Fibroblast of mammary gland (primary cell): ENCODE results near the gene NR5A1.
A peak's percentile ranks its signal among the peaks of the same experiment; 100 is the strongest.

ENCODE experiments used
- DNase-seq: peaks from one replicate; pipeline ENCODE4 v3.0.0-alpha.2; 2010; ENCODE audit warnings: low read depth
- H3K4me3 ChIP-seq: 2 replicates; pipeline ENCODE4 v1.5.1; 2011; ENCODE audit warnings: low read depth, mild to moderate bottlenecking, low read length, moderate library complexity; ENCODE audit not compliant: control insufficient read depth
- CTCF ChIP-seq: conservative IDR thresholded peaks from 2 replicates; pipeline ENCODE4 v1.5.1; 2011; ENCODE audit warnings: low read depth, low read length, inconsistent platforms; ENCODE audit not compliant: control insufficient read depth, insufficient read depth

Gene NR5A1

DNA sequence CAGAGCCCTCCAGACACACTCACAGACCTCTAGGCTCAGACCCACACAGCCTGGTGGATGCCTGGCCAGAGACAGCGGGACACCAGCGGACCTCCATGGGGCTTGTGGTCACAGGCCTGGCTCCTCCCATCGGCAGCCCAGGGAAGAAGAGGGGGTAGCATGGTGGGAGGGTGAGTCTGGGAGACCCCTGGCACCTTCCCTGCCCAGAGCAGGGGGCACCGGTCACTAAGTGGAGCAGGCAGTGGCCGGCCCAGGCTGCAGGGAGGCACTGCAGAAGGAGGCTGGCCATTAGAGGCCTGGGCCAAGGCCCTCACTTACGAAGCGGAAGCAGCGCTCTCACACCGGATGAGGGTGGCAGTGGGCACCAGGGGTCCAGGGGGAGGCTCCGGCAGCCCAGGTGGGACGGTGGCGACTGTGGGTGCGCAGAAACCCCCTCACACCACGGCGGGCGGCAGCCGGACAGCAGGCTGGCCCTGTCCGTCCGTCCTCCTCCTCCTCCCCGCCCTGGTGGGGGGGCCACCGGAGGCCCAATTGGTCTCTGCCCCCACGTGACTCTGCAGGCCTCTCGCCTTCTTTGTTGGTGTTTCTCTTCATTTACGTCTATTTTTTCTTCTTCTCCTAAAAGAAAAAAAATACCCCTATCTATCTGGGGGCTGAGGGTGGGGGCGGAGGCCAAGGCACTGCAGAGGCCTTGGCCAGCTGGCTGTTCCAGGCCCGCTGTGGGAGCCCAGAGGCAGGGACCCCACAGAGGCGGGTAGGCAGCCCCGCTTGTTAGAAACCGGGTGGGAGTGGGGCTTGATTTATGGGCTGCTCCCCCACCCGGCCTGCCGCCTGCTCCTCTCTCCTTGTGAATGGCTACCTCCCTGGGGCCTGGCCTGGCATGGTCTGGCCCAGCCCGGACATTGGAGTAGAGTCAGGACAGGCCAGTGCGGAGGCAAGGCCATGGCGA is at the start of gene NR5A1:
Gene NR5A1 (minus strand): TSS at position 469 of the 949 bp plus-strand sequence. CDS start 4,004 bp downstream, outside the sequence.
- no peak for TF ChIP-seq CTCF
- H3K4me3 ChIP-seq = no peak within 1 kb of the TSS
- no peak for DNase-seq

- no peak for TF ChIP-seq CTCF
- H3K4me3 ChIP-seq = no peak overlapping the region
- no peak for DNase-seq
These were observed 47.8 kb upstream of the NR5A1 start for GRCh38 chr9:124555043-124555442.

DNA sequence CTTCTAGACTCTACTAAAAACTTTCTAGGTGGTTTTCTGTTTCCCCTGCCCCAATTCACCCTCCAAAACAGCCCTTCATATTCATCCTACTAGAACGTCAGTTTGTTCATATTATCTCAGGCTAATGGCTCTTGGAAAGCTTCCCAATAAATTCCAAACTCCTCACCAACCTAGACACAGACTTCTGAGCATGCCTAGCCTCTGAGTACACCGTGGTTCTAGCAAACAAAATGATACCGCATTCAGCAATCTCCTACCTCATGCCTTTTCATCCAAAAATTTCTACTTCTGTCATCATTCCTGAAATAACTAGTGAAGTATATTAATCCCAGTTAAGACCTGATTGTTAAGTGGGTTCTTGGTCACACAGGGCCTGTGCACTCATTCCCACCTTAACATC is 46.5 kb upstream of the NR5A1 start:
- TF ChIP-seq CTCF = no peak
- no peak overlapping the region for H3K4me3 ChIP-seq
- DNase-seq = peak; percentile 46

GRCh38 chr9:124552273-124552605 is 45.0 kb upstream of the NR5A1 start:
- no peak overlapping the region for H3K4me3 ChIP-seq
- TF ChIP-seq CTCF = no peak
- DNase-seq = no peak

- peak; percentile 58 for DNase-seq
- TF ChIP-seq CTCF = peak; percentile 76
- H3K4me3 ChIP-seq = no peak overlapping the region
These were observed 44.5 kb upstream of the NR5A1 start for GRCh38 chr9:124551472-124552272.

DNA sequence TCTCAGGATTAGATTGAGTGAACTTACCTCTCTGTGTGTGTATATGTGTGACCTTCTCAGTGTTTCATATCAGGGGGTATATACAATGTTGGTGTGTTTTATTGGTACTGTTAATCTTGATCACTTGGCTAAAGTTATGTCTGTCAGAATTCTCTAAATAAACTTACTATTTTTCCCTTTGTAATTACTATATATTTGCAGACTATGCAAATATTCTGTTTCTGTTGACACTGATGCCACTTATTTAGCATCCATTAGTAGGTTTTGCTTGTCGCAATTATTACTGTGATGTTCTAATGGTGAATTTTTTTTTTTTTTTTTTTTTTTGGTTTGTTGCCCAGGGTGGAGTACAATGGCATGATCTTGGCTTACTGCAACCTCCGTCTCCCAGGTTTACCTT is 42.9 kb upstream of the NR5A1 start:
- H3K4me3 ChIP-seq = no peak overlapping the region
- DNase-seq = no peak
- TF ChIP-seq CTCF = no peak
